ENCODE measurements around the gene TNS4.

The TNS4 gene

GRCh38 chr17:40470932-40471828, 30.2 kb downstream of the TNS4 start:
- no peak for DNase-seq

- no peak for DNase-seq
Observed at GRCh38 chr17:40469805-40470675, 31.4 kb downstream of the TNS4 start.

- no peak for DNase-seq
Observed at GRCh38 chr17:40468560-40468959, 32.9 kb downstream of the TNS4 start.

- DNase-seq = no peak
Observed at GRCh38 chr17:40467281-40467867, 34.0 kb downstream of the TNS4 start.

GRCh38 chr17:40466298-40466971, 35.0 kb downstream of the TNS4 start:
- no peak for DNase-seq

GRCh38 chr17:40464392-40464855, 37.0 kb downstream of the TNS4 start:
- no peak for DNase-seq

- no peak for DNase-seq
Observed at GRCh38 chr17:40463122-40463550, 38.3 kb downstream of the TNS4 start.

GRCh38 chr17:40462343-40463121, 38.9 kb downstream of the TNS4 start:
- no peak for DNase-seq

GRCh38 chr17:40461732-40462342, 39.6 kb downstream of the TNS4 start:
- DNase-seq = no peak

GRCh38 chr17:40460968-40461731, 40.3 kb downstream of the TNS4 start:
- no peak for DNase-seq

GRCh38 chr17:40460604-40460967, 40.8 kb downstream of the TNS4 start:
- no peak for DNase-seq

GRCh38 chr17:40459636-40460603, 41.5 kb downstream of the TNS4 start:
- DNase-seq = no peak

- DNase-seq = no peak
Observed at GRCh38 chr17:40458851-40459482, 42.5 kb downstream of the TNS4 start.

- no peak for DNase-seq
Observed at GRCh38 chr17:40457964-40458791, 43.2 kb downstream of the TNS4 start.

- no peak for DNase-seq
Observed at GRCh38 chr17:40457369-40457768, 44.1 kb downstream of the TNS4 start.

- DNase-seq = no peak
Observed at GRCh38 chr17:40456396-40456951, 44.9 kb downstream of the TNS4 start.

- DNase-seq = no peak
Observed at GRCh38 chr17:40454613-40454995, 46.8 kb downstream of the TNS4 start.

All from activated gamma-delta T cell treated with Interleukin-2 at 50 U/mL for 16 hours (primary cell).